CD4-positive, alpha-beta T cell treated with Interleukin-6 for 4 hours (primary cell): ENCODE measurements around the gene GSTT4.
A peak's percentile ranks its signal among the peaks of the same experiment; 100 is the strongest.
"Not testable (repeated sequence)": the region's sequence is repeated elsewhere in the genome, so short reads cannot be mapped to it uniquely, and the experiment has no call there.

Experiments used
- DNase-seq: peaks from one replicate; pipeline ENCODE4 v3.0.0-alpha.2; 2020; ENCODE audit warnings: mixed read lengths

The GSTT4 gene

GRCh38 chr22:23986089-23986488 is 19.2 kb downstream of the GSTT4 start:
- DNase-seq = not testable (repeated sequence)

DNA sequence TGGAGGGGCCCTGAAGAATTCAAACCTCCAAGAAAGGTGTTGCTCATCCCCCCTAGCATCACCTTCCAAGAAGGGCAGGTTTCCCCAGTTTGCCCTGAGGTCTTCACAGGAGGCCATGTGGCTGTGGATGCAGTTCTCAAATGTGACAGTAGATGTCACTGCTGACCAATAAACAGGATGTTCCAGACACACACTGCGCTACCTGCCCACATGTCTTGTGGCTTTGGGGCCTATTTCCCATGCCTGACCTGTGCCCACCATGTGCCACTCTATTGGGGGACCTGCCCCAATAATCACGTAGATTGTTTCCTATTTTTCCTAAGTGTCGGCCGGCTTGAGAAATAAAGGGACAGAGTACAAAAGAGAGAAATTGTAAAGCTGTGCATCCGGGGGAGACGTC is 20.8 kb downstream of the GSTT4 start:
- peak; percentile 66 for DNase-seq

DNA sequence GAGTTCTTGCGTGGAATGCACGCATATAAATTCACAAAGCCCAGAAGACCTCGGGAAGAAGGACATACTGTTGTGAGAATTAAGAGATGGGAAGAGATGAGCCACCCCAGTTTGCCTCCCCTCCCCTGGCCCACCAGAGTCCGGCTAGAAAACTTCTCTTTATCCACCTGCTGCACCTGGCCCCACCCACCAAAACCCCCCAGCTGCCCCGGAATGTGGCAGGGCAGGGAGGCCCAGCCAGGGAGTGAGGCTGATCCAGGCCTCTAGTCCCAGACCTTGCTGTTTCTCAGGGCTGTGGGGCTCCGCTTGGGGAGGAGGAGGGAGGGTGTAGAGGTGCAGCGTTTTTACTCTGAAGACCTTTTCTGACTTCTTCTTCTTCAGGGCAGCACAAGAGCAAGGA is 24.7 kb downstream of the GSTT4 start:
- not testable (repeated sequence) for DNase-seq

DNA sequence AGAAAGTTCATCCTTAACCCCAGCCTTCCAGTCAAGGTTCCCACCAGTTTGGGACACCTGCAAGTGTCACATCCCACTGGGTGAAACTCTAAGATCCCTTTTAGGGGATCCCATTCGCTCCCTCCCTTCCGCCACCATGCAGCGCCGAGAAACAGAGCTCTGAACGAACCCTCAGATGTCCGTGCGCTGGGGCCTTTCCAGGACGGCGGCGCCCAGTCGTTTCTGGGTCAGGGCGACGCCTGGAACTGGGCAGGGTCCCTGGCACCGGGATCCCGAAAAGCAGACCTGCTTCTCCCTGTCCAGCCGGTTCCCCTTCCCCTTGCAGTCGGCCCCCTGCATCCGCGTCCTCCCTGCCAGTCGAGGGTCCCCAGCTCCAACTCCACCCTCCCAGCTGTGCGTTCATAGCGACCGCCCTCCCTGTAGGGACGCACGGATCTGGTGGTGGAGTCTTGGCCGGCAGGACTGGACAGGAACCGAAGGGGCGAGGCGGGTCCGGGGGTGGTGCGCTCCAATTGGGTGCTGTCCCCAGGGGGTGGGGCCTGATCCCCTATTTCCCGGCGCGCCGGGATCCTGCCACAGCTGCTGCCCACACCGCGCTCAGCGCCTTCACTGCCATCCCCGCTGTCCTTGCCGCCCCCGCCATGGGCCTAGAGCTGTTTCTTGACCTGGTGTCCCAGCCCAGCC is 25.6 kb downstream of the GSTT4 start, which contains the start of gene GSTT2:
GSTT2 (plus strand) TSS at position 578 of the 684 bp plus-strand sequence.
- DNase-seq = not testable (repeated sequence)

DNA sequence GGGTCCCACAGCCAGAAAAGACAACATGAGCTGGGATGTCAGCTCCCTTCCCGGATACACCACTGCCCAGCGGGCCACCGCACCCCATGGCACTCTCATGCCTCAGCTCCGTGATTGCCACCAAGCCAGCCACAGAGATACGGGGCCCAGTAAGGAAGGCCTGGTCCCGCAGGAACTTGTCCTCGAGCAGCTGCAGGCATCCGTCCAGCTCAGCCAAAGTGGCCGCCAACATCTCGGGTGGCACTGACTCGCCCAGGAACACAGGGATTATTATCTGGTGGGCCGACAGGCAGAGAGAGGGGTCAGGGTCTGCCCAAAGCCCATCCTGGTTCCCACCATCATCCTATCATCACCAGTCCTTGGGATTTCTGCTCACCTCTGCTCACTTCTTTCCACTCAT is 27.9 kb downstream of the GSTT4 start:
- not testable (repeated sequence) for DNase-seq

GRCh38 chr22:23974836-23975352 is 30.4 kb downstream of the GSTT4 start:
- DNase-seq = not testable (repeated sequence)

- not testable (repeated sequence) for DNase-seq
These were observed 30.9 kb downstream of the GSTT4 start, which contains the start of gene DDT for GRCh38 chr22:23974345-23974744. Gene DDT, minus strand, starts transcription at chr22:23974441. Its CDS starts 27 bp downstream, at chr22:23974414.

- DNase-seq = not testable (repeated sequence)
These were observed 33.3 kb downstream of the GSTT4 start for GRCh38 chr22:23971927-23972326.

DNA sequence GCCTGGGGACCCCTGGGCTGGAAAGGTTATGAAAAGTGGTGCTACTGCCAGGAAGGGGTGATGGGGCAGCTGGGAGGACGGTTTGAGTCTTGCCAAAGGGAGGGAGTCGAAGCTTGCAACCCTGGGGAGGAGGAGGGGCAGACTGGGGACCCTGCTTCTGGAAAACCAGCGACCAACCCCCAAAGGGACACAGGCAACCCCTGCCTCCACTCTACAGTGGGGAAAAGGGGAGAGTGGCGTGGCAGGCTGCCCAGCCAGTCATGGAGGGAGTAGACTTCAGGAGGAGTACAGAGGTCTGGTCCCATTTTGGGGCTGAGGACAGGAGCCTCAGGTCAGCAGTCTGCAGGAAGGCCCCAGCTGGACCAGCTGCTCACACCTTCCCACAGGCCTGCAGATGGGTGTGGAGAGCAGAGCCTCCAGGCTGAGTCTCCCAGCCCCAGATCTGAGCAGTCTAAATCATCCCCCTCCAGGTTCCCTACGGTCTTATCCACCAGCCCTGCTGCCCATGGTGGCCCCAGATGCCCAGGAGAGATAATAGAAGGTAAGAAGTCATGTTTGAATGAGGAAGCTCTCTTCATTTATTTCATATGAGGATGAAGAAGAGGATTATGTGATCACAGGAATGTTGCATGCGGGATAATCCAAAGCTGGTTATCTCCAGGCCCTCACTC is 34.3 kb downstream of the GSTT4 start:
- DNase-seq = no peak

DNA sequence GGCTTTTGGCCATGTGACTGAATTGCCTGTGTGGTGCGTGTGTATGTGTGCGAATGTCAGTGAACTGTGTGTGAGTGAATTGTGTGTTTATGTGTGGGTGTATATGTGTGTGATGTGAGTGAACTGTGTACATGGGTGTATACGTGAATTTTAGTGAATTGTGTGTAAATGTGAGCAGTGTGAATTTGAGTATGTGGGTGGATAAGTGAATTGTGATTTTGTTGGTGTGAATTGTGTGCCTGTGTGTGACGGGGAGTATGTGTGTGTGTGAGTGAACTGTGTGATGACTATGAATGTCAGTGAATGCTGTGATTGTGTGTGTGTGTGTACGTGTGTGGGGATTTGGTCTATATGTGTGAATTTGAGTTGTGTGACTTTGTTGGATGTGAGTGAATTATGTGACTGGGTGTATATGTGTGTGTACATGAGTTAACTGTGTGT is 35.0 kb downstream of the GSTT4 start:
- DNase-seq = no peak

GRCh38 chr22:23969071-23969470 is 36.2 kb downstream of the GSTT4 start:
- no peak for DNase-seq

GRCh38 chr22:23966568-23966967 is 38.7 kb downstream of the GSTT4 start, which contains the start of gene DDTL:
Gene DDTL, plus strand, starts transcription at chr22:23966888. Its CDS starts 27 bp downstream, at chr22:23966915.
- not testable (repeated sequence) for DNase-seq

DNA sequence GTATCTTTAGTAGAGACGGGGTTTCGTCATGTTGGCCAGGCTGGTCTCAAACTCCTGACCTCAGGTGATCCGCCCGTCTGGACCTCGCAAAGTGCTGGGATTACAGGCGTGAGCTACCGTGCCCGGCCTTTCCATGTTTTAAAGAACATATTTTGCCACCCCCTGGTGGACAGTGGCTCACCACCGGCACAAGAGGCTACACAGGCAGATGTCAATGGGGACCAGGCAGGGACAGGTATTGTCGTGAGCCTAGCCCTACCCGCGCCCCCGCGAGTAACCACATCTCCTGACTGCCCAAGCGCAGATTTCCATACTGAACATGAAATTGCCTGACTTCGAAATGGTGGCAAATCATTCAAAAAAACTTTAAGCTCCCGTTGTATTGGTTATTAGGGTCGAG is 39.2 kb downstream of the GSTT4 start:
- not testable (repeated sequence) for DNase-seq

DNA sequence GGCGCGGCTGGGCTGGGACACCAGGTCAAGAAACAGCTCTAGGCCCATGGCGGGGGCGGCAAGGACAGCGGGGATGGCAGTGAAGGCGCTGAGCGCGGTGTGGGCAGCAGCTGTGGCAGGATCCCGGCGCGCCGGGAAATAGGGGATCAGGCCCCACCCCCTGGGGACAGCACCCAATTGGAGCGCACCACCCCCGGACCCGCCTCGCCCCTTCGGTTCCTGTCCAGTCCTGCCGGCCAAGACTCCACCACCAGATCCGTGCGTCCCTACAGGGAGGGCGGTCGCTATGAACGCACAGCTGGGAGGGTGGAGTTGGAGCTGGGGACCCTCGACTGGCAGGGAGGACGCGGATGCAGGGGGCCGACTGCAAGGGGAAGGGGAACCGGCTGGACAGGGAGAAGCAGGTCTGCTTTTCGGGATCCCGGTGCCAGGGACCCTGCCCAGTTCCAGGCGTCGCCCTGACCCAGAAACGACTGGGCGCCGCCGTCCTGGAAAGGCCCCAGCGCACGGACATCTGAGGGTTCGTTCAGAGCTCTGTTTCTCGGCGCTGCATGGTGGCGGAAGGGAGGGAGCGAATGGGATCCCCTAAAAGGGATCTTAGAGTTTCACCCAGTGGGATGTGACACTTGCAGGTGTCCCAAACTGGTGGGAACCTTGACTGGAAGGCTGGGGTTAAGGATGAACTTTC is 44.0 kb downstream of the GSTT4 start, which contains the start of gene GSTT2B:
GSTT2B (minus strand) TSS at position 112 of the 688 bp plus-strand sequence; CDS start at position 48, 64 bp downstream.
- DNase-seq = not testable (repeated sequence)

GRCh38 chr22:23956301-23956900 is 48.9 kb downstream of the GSTT4 start:
- DNase-seq = peak; percentile 81

DNA sequence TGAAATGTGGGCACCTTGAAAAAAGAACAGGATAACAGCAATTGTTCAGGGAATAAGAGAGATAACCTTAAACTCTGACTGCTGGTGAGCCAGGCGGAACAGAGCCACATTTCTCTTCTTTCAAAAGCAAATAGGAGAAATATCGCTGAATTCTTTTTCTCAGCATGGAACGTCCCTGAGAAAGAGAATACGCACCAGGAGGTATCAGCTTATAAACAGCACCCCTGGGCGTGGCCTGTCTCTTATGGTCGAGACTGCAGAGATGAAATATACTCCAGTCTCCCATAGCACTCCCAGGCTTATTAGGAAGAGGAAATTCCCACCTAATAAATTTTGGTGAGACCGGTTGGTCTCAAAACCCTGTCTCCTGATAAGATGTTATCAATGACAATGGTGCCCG is 49.4 kb downstream of the GSTT4 start:
- DNase-seq = not testable (repeated sequence)

- not testable (repeated sequence) for DNase-seq
These were observed 50.3 kb downstream of the GSTT4 start for GRCh38 chr22:23954991-23955305.

DNA sequence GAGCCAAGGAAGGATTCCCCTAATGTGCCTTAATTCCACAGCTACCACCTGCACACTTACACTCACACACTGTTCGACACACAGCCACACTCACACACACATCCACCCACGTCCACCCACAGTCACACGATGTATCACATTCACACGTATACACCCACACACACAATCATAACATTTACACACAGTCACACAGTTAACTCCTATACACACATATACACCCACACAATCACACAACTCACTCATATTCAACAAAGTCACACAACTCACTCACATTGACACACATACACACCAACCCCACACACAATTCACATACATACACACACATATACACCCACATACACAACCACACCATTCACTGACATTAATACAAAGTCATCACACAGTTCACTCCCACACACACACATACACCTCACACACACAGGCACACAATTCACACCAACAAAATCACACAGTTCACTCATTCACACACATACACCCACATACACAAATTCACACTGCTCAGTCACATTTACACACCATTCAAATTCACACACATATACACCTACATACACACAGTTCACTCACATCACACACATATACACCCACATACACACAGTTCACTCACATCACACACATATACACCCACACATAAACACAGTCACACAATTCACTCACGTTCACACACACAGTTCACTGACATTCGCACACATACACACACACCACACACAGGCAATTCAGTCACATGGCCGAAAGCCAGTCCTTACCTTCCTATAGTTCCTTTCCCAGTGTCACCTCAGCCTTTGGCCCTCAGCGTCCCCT is 50.9 kb downstream of the GSTT4 start:
- not testable (repeated sequence) for DNase-seq

- DNase-seq = not testable (repeated sequence)
These were observed 51.8 kb downstream of the GSTT4 start for GRCh38 chr22:23953485-23953884.

- DNase-seq = not testable (repeated sequence)
These were observed 52.4 kb downstream of the GSTT4 start for GRCh38 chr22:23952794-23953405.

DNA sequence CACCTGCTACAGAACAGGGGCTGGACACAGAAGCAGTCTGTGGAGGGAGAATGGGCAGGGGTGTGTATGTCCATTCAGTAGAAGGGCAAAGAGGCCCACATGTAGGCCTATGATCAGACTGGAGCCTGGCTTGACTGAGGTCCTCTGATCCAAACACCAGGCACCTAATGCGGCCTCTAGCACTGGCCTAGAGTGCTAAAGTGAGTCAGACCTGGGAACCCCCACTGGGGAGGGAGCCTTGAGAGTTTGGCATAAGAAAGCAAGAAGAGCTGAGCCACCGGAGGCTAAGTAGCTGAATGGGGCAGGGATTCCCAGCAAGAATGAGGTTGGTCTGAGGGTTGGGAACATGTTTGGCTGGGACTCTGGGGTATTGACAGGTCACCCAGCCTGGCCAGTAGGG is 53.9 kb downstream of the GSTT4 start:
- not testable (repeated sequence) for DNase-seq
